Measurements from ENCODE around the gene TBC1D9B. TPM values are rescaled to one million over a fixed set of nuclear protein-coding genes. Genes with fewer than 3 reads are reported as not detected.

The TBC1D9B gene
- total RNA-seq, 2 donors from 2014 or later, result 89.3 to 136 TPM

DNA sequence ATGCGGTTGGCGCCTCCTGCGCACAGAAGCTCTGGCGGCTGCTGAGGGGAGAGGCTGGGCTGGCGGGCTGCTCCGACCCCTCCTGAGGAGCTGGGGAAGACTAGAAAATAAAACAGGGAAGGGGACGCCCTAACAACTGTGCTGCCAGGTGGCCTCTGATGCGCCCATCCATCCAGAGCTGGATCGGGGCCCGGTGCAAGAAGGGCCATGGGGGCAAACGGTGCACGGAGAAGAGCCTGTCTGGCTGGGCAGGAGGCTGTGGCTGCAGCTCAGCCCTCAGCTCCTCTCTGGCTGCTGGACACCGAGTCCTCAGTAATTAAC, 28.0 kb downstream of the TBC1D9B start:
- no peaks in the 10 kb centered on the region for H3K9me3 ChIP-seq
- intact Hi-C loops (cut with DNase I), result no loop called here
- no peak overlapping the region for H3K27ac ChIP-seq
- H3K9ac ChIP-seq (ENCODE audit: low read depth in 2 of 2, low read length in 2 of 2), result no peak overlapping the region
- H3K4me3 ChIP-seq, result no peak overlapping the region
- TF ChIP-seq, protein P1, sequence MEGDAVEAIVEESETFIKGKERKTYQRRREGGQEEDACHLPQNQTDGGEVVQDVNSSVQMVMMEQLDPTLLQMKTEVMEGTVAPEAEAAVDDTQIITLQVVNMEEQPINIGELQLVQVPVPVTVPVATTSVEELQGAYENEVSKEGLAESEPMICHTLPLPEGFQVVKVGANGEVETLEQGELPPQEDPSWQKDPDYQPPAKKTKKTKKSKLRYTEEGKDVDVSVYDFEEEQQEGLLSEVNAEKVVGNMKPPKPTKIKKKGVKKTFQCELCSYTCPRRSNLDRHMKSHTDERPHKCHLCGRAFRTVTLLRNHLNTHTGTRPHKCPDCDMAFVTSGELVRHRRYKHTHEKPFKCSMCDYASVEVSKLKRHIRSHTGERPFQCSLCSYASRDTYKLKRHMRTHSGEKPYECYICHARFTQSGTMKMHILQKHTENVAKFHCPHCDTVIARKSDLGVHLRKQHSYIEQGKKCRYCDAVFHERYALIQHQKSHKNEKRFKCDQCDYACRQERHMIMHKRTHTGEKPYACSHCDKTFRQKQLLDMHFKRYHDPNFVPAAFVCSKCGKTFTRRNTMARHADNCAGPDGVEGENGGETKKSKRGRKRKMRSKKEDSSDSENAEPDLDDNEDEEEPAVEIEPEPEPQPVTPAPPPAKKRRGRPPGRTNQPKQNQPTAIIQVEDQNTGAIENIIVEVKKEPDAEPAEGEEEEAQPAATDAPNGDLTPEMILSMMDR (IDR thresholded peaks at IDR 0.05), result no peak
- H3K4me1 ChIP-seq, result no peaks in the 10 kb centered on the region
- DNase-seq, result no peak
- no peaks in the 10 kb centered on the region for H3K27me3 ChIP-seq
- H3K36me3 ChIP-seq, result peaks cover 8% of the 10 kb centered on the region

DNA sequence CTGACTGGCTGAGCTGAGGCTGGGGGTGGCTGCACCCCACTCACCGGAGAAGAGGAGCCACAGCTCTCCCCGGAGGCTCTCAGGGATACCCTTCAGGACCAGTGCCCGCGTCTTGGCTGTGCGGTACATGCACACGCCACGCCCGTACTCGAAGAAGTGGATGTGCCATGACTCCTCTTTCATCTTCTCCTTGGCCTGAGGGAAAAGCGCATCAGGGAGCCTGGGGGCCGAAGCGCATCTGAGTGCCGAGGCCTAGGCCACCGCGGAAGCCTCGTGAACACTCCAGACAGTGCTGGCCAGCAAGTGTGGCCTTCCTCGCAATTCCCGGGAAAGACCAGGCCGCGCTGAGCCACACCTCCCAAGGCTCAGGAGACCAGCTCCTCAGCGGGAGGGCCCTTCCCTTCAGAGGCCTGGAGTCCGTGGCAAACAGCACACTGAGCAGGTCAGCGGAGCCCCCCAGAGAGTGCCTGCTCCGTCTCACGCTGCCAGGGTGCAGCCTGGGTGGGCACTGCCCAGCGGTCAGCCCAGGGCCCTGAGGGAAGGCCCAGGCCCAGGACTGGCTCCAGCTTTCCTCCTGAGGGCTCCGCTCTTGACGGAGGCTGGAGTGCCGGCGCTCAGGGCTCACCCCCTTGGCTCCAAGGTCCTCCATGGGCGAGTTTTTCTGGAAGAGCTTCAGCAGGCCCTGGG, 28.6 kb downstream of the TBC1D9B start:
- intact Hi-C loops (cut with DNase I), result no loop called here
- no peak overlapping the region for H3K9ac ChIP-seq (ENCODE audit: low read depth in 2 of 2, low read length in 2 of 2)

DNA sequence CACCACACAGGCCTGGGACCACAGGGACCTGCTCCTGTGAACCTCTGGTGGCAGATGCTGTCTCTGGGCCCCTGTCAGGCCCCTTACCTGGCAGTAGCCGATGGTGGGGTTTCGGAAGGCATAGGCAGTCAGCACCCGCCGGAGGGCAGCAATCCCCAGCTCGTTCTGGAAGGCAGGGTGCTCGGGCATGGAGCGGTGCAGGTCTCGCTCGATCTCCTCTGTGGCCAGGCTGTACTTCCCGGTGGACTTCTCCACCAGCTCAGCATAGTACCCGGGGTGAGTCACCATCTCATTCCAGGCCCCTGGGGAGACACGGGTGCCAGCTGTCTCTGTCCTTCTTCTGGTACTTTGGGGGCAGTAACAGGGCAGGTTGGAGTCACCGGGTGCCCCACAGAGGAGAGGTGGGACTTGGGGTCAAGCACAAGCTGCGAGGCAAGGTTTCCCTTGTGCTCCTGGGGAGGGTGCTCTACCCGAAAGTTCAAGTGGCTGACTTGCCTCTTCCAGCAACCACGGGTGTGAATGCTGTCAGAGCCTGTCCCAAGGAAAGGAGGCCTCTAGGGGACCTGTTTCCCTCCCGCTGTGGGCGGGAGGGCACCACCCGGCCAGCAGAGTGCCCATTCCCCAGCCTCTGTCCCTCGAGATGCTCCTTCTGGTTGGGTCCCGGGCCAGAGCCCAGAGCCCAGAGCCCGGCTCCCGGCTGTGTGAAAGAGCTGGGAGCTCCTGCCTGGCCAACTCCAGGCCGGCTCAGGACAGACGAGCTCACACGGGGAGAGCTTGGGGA, 29.3 kb downstream of the TBC1D9B start:
- TF ChIP-seq, protein P1 (IDR thresholded peaks at IDR 0.05), result no peak
- Histone ChIP-seq H3K27ac (no peak overlapping the region), H3K36me3 (peaks cover 15% of the 10 kb centered on the region), H3K9me3 (no peaks in the 10 kb centered on the region), H3K9ac (ENCODE audit: low read depth in 2 of 2, low read length in 2 of 2) (no peak overlapping the region), H3K27me3 (no peaks in the 10 kb centered on the region), H3K4me3 (no peak overlapping the region), H3K4me1 (no peaks in the 10 kb centered on the region)
- intact Hi-C loops (cut with DNase I), result no loop called here
- no peak for DNase-seq

More for the DNA sequence above, 28.6 kb downstream of the TBC1D9B start:
- TF ChIP-seq, protein P1 (IDR thresholded peaks at IDR 0.05), result no peak
- Histone ChIP-seq H3K27ac (no peak overlapping the region), H3K36me3 (peaks cover 11% of the 10 kb centered on the region), H3K9me3 (no peaks in the 10 kb centered on the region), H3K4me1 (no peaks in the 10 kb centered on the region), H3K27me3 (no peaks in the 10 kb centered on the region), H3K4me3 (no peak overlapping the region)
- no peak for DNase-seq

DNA sequence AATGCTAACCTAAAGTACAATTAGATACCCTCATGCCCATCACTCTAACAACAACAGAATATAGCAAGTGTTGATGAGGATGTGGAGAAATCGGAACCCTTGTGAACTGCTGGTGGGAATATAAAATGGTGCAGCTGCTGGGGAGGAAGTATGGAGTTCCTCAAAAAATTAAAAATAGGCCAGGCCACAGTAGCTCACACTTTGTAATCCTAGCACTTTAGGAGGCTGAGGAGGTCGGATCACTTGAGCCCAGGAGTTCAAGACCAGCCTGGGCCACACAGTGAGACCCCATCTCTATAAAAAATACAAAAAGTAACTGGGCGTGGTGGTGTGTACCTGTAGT, 31.1 kb downstream of the TBC1D9B start:
- Histone ChIP-seq H3K9ac (ENCODE audit: low read depth in 2 of 2, low read length in 2 of 2) (no peak overlapping the region), H3K9me3 (no peaks in the 10 kb centered on the region), H3K4me3 (no peak overlapping the region), H3K27me3 (no peaks in the 10 kb centered on the region), H3K4me1 (no peaks in the 10 kb centered on the region), H3K27ac (no peak overlapping the region), H3K36me3 (peaks cover 29% of the 10 kb centered on the region)
- DNase-seq, result no peak
- intact Hi-C loops (cut with DNase I), result no loop called here
- TF ChIP-seq, protein P1 (IDR thresholded peaks at IDR 0.05), result no peak

DNA sequence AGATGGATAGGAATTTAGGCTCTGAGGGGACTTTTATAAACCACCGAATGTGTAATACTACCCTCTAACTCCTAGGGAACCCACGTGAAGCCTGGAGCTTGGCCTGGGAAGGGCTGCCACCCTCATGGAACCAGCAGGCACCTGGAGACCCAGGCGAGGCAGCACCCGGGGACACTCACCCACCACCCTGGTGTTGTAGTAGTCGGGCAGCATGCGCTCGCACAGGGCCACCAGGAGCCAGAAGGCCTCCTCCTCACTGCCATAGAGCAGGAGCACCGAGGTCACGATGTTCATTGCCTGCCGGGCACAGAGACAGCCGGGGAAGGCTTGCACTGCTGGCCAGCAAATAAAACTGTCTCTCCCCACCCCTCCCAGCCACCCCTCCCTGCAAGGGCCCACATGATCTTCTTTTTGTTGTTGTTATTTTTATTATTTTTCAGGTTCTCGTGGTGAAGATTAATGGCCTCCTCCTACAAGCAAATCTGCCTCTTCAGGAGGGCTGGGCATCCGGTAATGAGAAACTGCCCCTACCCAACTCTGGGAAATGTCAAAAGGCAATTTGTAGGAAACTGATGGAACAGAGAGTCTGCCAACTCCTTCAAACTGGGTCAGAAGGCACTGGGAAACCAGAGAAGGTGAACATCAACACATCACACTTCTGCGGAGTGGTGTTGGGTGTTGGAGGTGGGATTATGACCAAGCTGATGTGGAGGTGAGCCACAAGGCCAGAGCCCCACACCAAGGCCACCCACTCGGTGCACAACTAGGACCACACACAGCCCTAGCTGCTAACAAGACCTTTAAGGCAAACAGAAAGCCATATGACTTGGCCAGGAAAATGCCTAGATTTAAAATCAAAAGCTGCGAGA, 31.7 kb downstream of the TBC1D9B start:
- Histone ChIP-seq H3K9me3 (no peaks in the 10 kb centered on the region), H3K36me3 (peaks cover 29% of the 10 kb centered on the region), H3K27me3 (no peaks in the 10 kb centered on the region), H3K4me3 (no peak overlapping the region), H3K4me1 (no peaks in the 10 kb centered on the region), H3K27ac (no peak overlapping the region), H3K9ac (ENCODE audit: low read depth in 2 of 2, low read length in 2 of 2) (no peak overlapping the region)
- intact Hi-C loops (cut with DNase I), result no loop called here
- TF ChIP-seq, protein P1 (IDR thresholded peaks at IDR 0.05), result no peak
- no peak for DNase-seq
